GM19372 (cell line): Measurements from ENCODE around the gene RRAS2.
"Not testable (repeated sequence)": the region's sequence is repeated elsewhere in the genome, so short reads cannot be mapped to it uniquely, and the experiment has no call there.

Experiments used
- ATAC-seq: cut with Tn5 transposase; IDR thresholded peaks from one replicate; pipeline ENCODE4 v1.9.1; 2021; ENCODE audit warnings: mild to moderate bottlenecking, low read depth, moderate library complexity; ENCODE audit not compliant: unreplicated experiment

RRAS2 gene

DNA sequence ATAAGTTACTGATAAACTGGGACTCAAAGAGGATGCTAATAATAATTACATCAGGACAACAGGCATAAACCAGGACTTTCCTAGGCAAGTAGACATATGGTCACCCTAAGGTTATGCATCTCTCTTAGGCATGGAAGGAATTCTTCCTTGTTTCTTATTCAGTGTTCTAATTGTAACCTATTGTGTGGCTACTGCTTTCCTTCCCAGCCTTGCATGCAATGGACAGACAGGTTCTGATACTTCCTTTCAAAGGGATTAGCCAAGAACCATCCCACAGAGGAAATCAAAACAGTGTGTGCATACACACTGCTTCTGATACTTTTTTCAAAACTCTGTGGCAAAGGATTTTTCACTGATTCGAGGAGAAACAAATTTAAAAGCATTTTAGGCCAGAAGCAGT lies 48.3 kb downstream of the RRAS2 start:
- no peak for ATAC-seq

- no peak for ATAC-seq
Observed at GRCh38 chr11:14309425-14310192, 49.4 kb downstream of the RRAS2 start.

GRCh38 chr11:14308897-14309387 lies 50.0 kb downstream of the RRAS2 start:
- ATAC-seq = no peak

DNA sequence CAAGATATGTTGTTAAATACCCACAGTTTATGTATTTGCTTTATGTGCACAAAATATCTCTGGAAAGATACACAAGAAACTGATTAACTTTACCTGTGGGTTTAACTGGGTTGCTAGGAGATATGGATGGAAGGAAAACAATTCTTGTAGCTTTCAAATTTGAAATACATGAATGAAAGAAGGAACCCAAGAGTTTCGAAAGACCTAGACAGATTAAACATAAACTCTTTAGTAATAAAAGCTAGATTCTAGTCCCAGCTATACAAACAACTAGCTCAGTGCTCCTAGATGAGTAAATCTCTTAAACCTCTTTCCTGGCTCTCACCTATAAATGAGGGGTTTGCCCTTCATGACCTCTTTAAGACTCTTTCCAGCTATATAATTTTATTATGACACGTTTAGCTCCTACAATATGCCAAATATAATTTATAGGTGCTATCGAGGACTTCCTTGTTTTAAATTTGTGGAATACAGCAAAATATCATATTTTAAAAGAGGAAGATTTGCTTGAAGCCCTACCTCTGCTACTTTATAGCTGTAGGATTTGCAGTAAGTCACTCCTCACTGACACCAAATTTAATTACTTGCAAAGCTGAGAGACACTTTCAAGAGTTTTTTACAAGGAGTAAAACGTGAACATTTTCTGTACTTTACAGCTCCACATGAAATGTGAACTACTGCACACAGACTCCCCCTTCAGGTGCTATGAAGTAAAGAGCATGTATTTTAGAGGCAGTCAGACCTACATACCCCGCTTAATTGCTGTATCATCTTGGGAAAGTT lies 50.7 kb downstream of the RRAS2 start:
- peak; percentile 41 for ATAC-seq

DNA sequence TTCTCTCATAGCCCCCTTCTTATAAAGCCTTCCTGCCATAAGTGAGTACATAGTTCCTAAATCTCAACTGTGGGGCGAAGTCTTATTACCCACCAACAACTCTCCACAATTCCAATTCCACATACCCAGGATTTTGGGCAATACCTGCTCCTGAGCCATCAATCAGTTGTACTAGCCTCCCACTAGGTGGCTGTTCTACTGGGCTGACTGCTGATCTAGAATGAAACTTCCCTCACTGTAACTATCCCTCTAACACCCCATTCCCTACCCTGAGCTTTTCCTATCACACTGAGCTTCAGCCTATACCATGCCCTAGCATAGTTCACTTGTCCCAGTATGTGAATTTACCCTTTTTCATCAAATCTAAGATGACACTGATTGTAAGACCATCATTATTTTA lies 52.5 kb downstream of the RRAS2 start:
- ATAC-seq = no peak

DNA sequence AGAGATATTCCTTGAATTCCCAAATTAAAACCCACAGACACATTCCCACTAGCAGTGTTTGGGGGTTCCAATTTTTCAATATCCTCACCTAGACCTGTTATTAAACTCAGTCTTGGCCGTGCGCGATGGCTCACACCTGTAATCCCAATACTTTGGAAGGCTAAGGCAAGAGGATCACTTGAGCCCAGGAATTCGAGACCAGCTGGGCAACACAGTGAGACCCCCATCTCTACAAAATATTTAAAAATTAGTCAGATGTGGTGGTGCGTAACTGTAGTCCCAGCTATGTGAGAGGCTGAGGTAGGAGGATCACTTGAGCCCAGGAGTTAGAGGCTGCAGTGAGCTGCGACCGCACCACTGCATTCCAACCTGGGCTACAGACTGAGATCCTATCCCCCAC lies 53.3 kb downstream of the RRAS2 start:
- no peak for ATAC-seq

DNA sequence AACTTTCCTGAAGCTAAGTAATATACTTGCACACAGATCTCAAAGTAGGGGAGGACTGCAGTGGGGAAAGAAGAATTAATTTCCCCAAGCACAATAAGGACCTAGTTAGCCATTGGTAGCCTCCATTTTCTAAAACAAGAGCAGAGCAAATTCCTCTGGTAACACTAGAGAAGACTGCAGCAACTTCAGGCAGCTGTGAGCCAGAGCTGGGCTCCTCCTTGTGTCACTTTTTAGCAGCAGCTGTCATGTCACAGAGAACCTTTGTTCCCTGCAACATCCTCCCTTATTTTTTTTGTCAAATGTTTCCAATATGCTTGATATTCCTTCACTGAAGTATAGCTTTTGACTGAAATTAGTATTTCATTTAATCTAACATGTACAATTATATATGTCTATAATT lies 54.4 kb downstream of the RRAS2 start:
- no peak for ATAC-seq

GRCh38 chr11:14300661-14301304 lies 58.2 kb downstream of the RRAS2 start:
- ATAC-seq = peak; percentile 70

GRCh38 chr11:14299921-14300320 lies 59.1 kb downstream of the RRAS2 start:
- ATAC-seq = no peak

DNA sequence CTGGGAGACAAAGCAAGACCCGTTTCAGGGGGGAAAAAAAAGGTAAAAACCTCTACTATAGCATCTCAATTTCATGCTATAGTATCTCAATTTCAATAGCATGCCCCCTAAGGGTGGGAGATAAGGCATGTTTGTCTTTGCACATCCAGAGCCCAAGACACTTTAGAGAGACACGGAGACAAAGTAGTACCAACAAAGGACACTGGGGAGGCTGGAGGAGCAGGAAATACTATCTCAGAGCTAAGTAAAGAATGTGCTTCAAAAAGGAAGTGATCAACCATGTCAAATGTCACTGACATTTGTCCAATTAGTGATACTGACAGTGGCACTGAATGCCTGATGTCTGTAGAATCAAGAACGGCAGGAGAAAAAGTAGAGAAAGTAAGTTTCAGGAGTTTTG lies 68.6 kb downstream of the RRAS2 start:
- no peak for ATAC-seq

- ATAC-seq = no peak
Observed at GRCh38 chr11:14288189-14288935, 70.6 kb downstream of the RRAS2 start.

- ATAC-seq = not testable (repeated sequence)
Observed at GRCh38 chr11:14278869-14279268, 80.1 kb downstream of the RRAS2 start.

DNA sequence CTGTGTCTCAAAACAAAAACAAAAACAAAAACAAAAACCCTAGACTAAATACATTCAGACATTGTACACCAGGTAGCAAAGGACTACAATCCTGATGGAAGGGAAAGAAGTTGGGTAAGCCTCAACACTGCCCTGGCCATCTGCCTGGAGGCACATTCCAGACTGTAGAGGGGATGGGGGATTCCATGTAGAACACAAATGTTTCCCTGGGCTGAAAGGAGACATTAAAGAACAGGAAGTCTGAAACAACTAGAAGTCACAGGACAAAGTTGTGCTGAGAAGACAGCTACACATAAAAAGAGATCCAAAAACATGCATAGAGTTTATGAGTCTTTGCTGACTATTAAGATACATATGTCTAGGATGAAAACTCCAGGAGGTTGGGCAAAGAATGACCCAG lies 83.9 kb downstream of the RRAS2 start:
- no peak for ATAC-seq

DNA sequence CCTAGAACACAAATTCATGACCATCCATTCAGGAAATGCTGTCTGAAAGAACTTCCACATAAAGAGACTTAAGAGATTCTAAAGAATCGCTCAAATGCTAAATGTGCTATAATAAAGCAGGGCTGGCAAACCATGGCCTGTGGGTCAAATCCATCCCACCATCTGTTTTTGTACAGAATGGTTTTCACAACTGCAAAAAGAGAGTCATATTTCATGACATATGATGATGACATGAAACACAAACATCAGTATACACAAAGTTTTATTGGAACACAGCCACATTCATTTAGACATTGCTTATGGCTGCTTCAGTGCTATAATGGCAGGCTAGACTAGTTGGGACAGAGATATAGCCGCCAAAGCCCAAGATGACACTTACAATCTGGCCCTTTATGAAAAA lies 85.1 kb downstream of the RRAS2 start:
- ATAC-seq = no peak

- ATAC-seq = peak; percentile 76
Observed at GRCh38 chr11:14270690-14271542, 88.1 kb downstream of the RRAS2 start.

DNA sequence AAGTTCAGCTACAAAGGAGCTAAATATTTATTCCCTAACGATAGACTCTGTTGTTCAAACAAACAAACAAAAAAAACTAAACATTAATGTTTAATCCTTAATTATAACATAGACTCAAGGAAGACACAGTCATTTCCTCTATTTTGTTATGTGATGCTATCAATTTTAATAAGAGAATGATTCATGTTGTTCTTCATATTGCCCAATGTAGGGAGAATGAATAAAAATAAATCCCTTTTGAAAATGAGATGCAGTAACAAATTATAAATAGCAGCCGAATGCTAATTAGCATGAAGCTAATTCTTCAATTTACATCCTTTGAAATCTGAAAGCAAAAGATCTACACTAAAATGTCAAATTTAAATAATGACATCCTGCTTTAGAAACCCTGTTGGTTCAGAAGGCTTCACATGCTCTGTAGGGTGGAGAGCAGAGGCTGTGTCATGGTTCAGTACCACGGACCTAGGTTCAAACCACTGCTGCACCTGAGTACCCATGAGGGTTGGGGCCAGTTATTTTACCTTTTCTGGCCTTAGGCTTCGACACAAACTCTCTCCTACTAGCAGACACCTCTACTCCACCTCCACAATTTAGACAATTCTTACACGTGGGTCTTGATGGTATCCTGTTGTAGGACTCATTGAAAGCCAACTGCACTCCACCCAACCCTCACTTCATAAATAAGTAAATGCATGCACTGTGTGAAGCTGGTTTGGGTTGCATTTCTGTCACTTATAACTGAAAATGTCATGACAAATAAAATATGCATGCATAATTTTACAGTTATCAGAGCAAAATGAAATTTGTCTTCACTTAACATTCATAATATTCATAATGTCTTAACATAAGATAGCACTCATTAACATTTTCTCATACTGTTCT lies 89.0 kb downstream of the RRAS2 start:
- peak; percentile 47 for ATAC-seq

DNA sequence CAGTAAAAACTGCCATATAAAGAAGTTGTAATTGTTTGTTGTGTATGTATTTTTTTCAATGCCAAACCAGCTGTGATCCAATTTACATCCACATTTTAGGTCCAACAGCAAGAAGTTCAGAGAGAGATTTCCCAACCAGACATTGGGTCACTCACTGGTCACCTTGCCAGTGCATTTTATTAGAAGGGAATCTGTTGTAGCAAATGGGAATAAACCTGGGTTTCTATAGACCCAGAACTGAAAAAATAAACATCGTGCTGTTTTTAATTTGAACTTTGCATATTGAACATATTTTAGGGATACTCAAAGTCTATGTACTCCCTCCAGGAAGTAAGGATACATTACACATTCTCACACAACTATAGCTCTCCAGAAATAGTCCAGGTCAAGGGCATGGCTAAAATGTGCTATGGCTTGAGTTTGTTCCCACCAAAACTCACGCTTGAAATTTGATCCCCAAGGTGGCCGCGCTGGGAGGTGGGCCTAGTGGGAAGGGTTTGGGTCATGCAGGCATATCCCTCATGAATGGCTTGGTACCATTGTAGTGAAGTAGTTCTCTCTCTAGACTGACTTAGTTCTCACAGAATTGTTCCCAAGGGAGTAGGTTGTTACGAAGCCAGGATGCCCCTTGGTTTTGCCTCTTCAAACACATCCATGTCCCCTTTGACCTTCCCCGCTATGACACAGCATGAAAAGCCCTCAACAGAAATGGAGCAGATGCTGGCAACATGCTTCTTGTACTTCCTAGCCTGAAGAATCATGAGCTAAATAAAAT lies 90.9 kb downstream of the RRAS2 start:
- no peak for ATAC-seq

GRCh38 chr11:14266622-14267021 lies 92.4 kb downstream of the RRAS2 start:
- ATAC-seq = no peak
